Measurements from ENCODE around the gene DNAAF8.

- TF ChIP-seq TARDBP (IDR thresholded peaks at IDR 0.05), result no peak
- no peak for TF ChIP-seq SP1 (IDR thresholded peaks at IDR 0.05)
- no peak for TF ChIP-seq ARNT (IDR thresholded peaks at IDR 0.05)
- TF ChIP-seq ZNF384 (IDR thresholded peaks at IDR 0.05), result no peak
- TF ChIP-seq HDGF (IDR thresholded peaks at IDR 0.05; ENCODE audit: borderline replicate concordance), result no peak
- no peak for TF ChIP-seq FOXA1 (IDR thresholded peaks at IDR 0.05)
- no peak for TF ChIP-seq L3MBTL2 (conservative IDR thresholded peaks at IDR 0.05)
- TF ChIP-seq SUZ12 (IDR thresholded peaks at IDR 0.05), result no peak
- TF ChIP-seq FOXM1 (IDR thresholded peaks at IDR 0.05; ENCODE audit: borderline replicate concordance), result no peak
- TF ChIP-seq FOXK2 (IDR thresholded peaks at IDR 0.05), result no peak
- TF ChIP-seq, protein P1, sequence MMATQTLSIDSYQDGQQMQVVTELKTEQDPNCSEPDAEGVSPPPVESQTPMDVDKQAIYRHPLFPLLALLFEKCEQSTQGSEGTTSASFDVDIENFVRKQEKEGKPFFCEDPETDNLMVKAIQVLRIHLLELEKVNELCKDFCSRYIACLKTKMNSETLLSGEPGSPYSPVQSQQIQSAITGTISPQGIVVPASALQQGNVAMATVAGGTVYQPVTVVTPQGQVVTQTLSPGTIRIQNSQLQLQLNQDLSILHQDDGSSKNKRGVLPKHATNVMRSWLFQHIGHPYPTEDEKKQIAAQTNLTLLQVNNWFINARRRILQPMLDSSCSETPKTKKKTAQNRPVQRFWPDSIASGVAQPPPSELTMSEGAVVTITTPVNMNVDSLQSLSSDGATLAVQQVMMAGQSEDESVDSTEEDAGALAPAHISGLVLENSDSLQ (IDR thresholded peaks at IDR 0.05), result no peak
These were observed 62.9 kb downstream of the DNAAF8 start for GRCh38 chr16:4796982-4797804.
